MM.1S (cell line): ENCODE measurements around the gene LRRC10.

Experiments used
- DNase-seq: peaks from one replicate; pipeline ENCODE4 v3.0.0-alpha.2; 2015
- H2AFZ ChIP-seq: fragments of 300-600 bp; sonication (generic); 2 replicates; pipeline ENCODE4 v1.6.0; 2016; ENCODE audit warnings: antibody characterized with exemption, low read length
- H3F3A ChIP-seq: fragments of 300-600 bp; sonication (generic); 2 replicates; pipeline ENCODE4 v1.6.1; 2016; ENCODE audit warnings: mild to moderate bottlenecking, antibody characterized with exemption, low read length, moderate library complexity, mixed read lengths; ENCODE audit not compliant: insufficient read depth
- H3K27ac ChIP-seq: fragments of 300-600 bp; sonication (generic); 2 replicates; pipeline ENCODE4 v1.5.1; 2016; ENCODE audit warnings: mild to moderate bottlenecking, low read length
- H3K27me3 ChIP-seq: fragments of 300-600 bp; sonication (generic); replicated peaks from 2 replicates; pipeline ENCODE4 v1.6.0; 2016; ENCODE audit warnings: low read length; ENCODE audit not compliant: insufficient read depth
- H3K36me3 ChIP-seq: fragments of 300-600 bp; sonication (generic); replicated peaks from 2 replicates; pipeline ENCODE4 v1.6.1; 2016; ENCODE audit warnings: mild to moderate bottlenecking, low read length, mixed read lengths; ENCODE audit not compliant: insufficient read depth
- H3K4me1 ChIP-seq: fragments of 300-600 bp; sonication (generic); 2 replicates; pipeline ENCODE4 v1.6.1; 2016; ENCODE audit warnings: low read length, mixed read lengths
- H3K4me2 ChIP-seq: fragments of 300-600 bp; sonication (generic); 2 replicates; pipeline ENCODE4 v1.6.0; 2016; ENCODE audit warnings: low read depth, low read length
- H3K4me3 ChIP-seq: fragments of 300-600 bp; sonication (generic); 2 replicates; pipeline ENCODE4 v1.5.1; 2016; ENCODE audit warnings: low read length, mixed read lengths
- H3K79me2 ChIP-seq: fragments of 300-600 bp; sonication (generic); 2 replicates; pipeline ENCODE4 v1.6.1; 2016; ENCODE audit warnings: mixed run types, low read length, mixed read lengths
- H3K9ac ChIP-seq: fragments of 300-600 bp; sonication (generic); 2 replicates; pipeline ENCODE4 v1.6.1; 2016; ENCODE audit warnings: low read length, mixed read lengths
- H3K9me2 ChIP-seq: fragments of 300-600 bp; sonication (generic); replicated peaks from 2 replicates; pipeline ENCODE4 v1.6.1; 2016; ENCODE audit warnings: mild to moderate bottlenecking, low read length, mixed read lengths; ENCODE audit not compliant: insufficient read depth
- H3K9me3 ChIP-seq: fragments of 300-600 bp; sonication (generic); replicated peaks from 2 replicates; pipeline ENCODE4 v1.6.1; 2016; ENCODE audit warnings: mild to moderate bottlenecking, low read length, mixed read lengths; ENCODE audit not compliant: insufficient read depth
- H4K20me1 ChIP-seq: fragments of 300-600 bp; sonication (generic); 2 replicates; pipeline ENCODE4 v1.6.1; 2016; ENCODE audit warnings: mild to moderate bottlenecking, low read length, moderate library complexity, mixed read lengths; ENCODE audit not compliant: insufficient read depth
- CTCF ChIP-seq: fragments of 300-600 bp; sonication (generic); IDR thresholded peaks from 2 replicates; pipeline ENCODE4 v1.5.1; 2016; ENCODE audit warnings: antibody characterized with exemption, low read length, mixed read lengths
- EZH2 ChIP-seq: fragments of 300-600 bp; sonication (generic); optimal IDR thresholded peaks from 2 replicates; pipeline ENCODE3; 2017; ENCODE audit warnings: low read depth, mild to moderate bottlenecking, antibody characterized with exemption, low read length, mixed read lengths
- EZH2phosphoT487 ChIP-seq: fragments of 300-600 bp; sonication (generic); IDR thresholded peaks from 2 replicates; pipeline ENCODE4 v1.6.1; 2018; ENCODE audit warnings: antibody characterized with exemption, low read length

The LRRC10 gene

GRCh38 chr12:69630191-69630590 is 19.5 kb upstream of the LRRC10 start:
- no peak overlapping the region for H2AFZ ChIP-seq
- H3K4me3 ChIP-seq: no peak overlapping the region
- H3K9me3 ChIP-seq: no peaks in the 10 kb centered on the region
- TF ChIP-seq EZH2 (no peak), EZH2phosphoT487 (no peak), CTCF (peak; percentile 19; the same call in 1 of the 2 replicates)
- no peaks in the 10 kb centered on the region for H4K20me1 ChIP-seq
- no peaks in the 10 kb centered on the region for H3K36me3 ChIP-seq
- no peak overlapping the region for H3K9ac ChIP-seq
- no peak for DNase-seq
- H3K79me2 ChIP-seq: no peaks in the 10 kb centered on the region
- H3K27ac ChIP-seq: no peak overlapping the region
- no peaks in the 10 kb centered on the region for H3K27me3 ChIP-seq
- no peaks in the 10 kb centered on the region for H3K9me2 ChIP-seq
- no peaks in the 10 kb centered on the region for H3K4me1 ChIP-seq
- H3F3A ChIP-seq: no peaks in the 10 kb centered on the region
- H3K4me2 ChIP-seq: no peak overlapping the region

GRCh38 chr12:69627501-69627900 is 16.8 kb upstream of the LRRC10 start:
- H3K36me3 ChIP-seq: no peaks in the 10 kb centered on the region
- H3K9me3 ChIP-seq: no peaks in the 10 kb centered on the region
- no peak overlapping the region for H3K4me2 ChIP-seq
- no peak for DNase-seq
- no peak overlapping the region for H3K27ac ChIP-seq
- H3K9me2 ChIP-seq: no peaks in the 10 kb centered on the region
- H4K20me1 ChIP-seq: no peaks in the 10 kb centered on the region
- no peak overlapping the region for H3K9ac ChIP-seq
- H3K27me3 ChIP-seq: no peaks in the 10 kb centered on the region
- no peak overlapping the region for H3K4me3 ChIP-seq
- H3K4me1 ChIP-seq: no peaks in the 10 kb centered on the region
- no peaks in the 10 kb centered on the region for H3K79me2 ChIP-seq
- no peak overlapping the region for H2AFZ ChIP-seq
- no peaks in the 10 kb centered on the region for H3F3A ChIP-seq
- TF ChIP-seq EZH2 (no peak), EZH2phosphoT487 (no peak), CTCF (no peak)

GRCh38 chr12:69623970-69624369 is 13.3 kb upstream of the LRRC10 start:
- DNase-seq: no peak
- no peaks in the 10 kb centered on the region for H3K9me3 ChIP-seq

More at GRCh38 chr12:69623970-69624369, 13.3 kb upstream of the LRRC10 start:
- Histone ChIP-seq H3K4me3 (no peak overlapping the region), H3K4me2 (no peak overlapping the region), H3K27ac (no peak overlapping the region), H3K27me3 (no peaks in the 10 kb centered on the region), H3K9me2 (no peaks in the 10 kb centered on the region), H4K20me1 (no peaks in the 10 kb centered on the region), H3K9ac (no peak overlapping the region), H3K79me2 (no peaks in the 10 kb centered on the region), H3K4me1 (no peaks in the 10 kb centered on the region), H3F3A (no peaks in the 10 kb centered on the region), H3K36me3 (no peaks in the 10 kb centered on the region), H2AFZ (no peak overlapping the region)
- TF ChIP-seq EZH2 (no peak), EZH2phosphoT487 (no peak), CTCF (no peak)
